Fibroblast of lung (primary cell): ENCODE measurements around the gene MACROH2A2. TPM values are rescaled to one million over a fixed set of nuclear protein-coding genes. Genes with fewer than 3 reads are reported as not detected.

Source experiments
- DNase-seq, 2 donors: peaks; one replicate each; pipeline versions ENCODE4 v3.0.0 to v3.0.0-alpha.2; 2010; ENCODE audit warnings: low read depth in 2 of 2
- H2AFZ ChIP-seq: 2 replicates; pipeline ENCODE4 v1.5.1; 2012; ENCODE audit warnings: low read length, control low read depth, inconsistent platforms
- H3K27ac ChIP-seq: 2 replicates; pipeline ENCODE4 v1.5.1; 2011; ENCODE audit warnings: low read length, control low read depth; ENCODE audit not compliant: insufficient read depth
- H3K27me3 ChIP-seq: 2 replicates; pipeline ENCODE4 v1.5.1; 2011; ENCODE audit warnings: mild to moderate bottlenecking, low read length; ENCODE audit not compliant: control insufficient read depth, insufficient read depth
- H3K36me3 ChIP-seq: 2 replicates; pipeline ENCODE4 v1.5.1; 2011; ENCODE audit warnings: low read length; ENCODE audit not compliant: control insufficient read depth, insufficient read depth
- H3K4me1 ChIP-seq: 2 replicates; pipeline ENCODE4 v1.5.1; 2011; ENCODE audit warnings: low read length; ENCODE audit not compliant: control insufficient read depth, insufficient read depth; ENCODE audit errors: extremely low read depth
- H3K4me2 ChIP-seq: 2 replicates; pipeline ENCODE4 v1.5.1; 2011; ENCODE audit warnings: low read length, control low read depth; ENCODE audit not compliant: insufficient read depth; ENCODE audit errors: extremely low read depth
- H3K4me3 ChIP-seq, 4 experiments: fragments of 200-600 bp in 1 of 4; sonication (generic) in 1 of 4; replicated peaks in 1 of 4; 2 replicates each; pipeline ENCODE4 v1.5.1; 2011 to 2016; ENCODE audit warnings: low read length in 4 of 4, low read depth in 3 of 4, mild to moderate bottlenecking in 3 of 4, control low read depth in 2 of 4, inconsistent platforms in 1 of 4, mixed read lengths in 1 of 4; ENCODE audit not compliant: insufficient read depth in 1 of 4; ENCODE audit errors: control extremely low read depth in 1 of 4
- H3K79me2 ChIP-seq: 2 replicates; pipeline ENCODE4 v1.5.1; 2012; ENCODE audit warnings: mild to moderate bottlenecking, low read length, inconsistent platforms; ENCODE audit not compliant: control insufficient read depth, insufficient read depth
- H3K9ac ChIP-seq: 2 replicates; pipeline ENCODE4 v1.5.1; 2011; ENCODE audit warnings: mild to moderate bottlenecking, low read length, control low read depth; ENCODE audit not compliant: insufficient read depth
- H3K9me3 ChIP-seq: 2 replicates; pipeline ENCODE4 v1.5.1; 2012; ENCODE audit warnings: low read depth, low read length; ENCODE audit not compliant: control insufficient read depth, insufficient read depth
- H4K20me1 ChIP-seq: 2 replicates; pipeline ENCODE4 v1.5.1; 2011; ENCODE audit warnings: low read length; ENCODE audit not compliant: control insufficient read depth, insufficient read depth; ENCODE audit errors: extremely low read depth
- EZH2 ChIP-seq: IDR thresholded peaks from 2 replicates; pipeline ENCODE4 v1.5.1; 2012; ENCODE audit warnings: low read length, control low read depth, mild to moderate bottlenecking; ENCODE audit errors: missing control alignments
- polyA plus RNA-seq, 2 donors: library from polyadenylated mRNA; depleted of rRNA in 1 of 2; stranded (reverse) in 1 of 2; unstranded in 1 of 2; fragments of >200 nt; gene quantifications; 2 replicates each; pipeline ENCODE4 v1.2.1, GENCODE V29; 2011 to 2012; ENCODE audit warnings: missing spikeins in 1 of 2
- total RNA-seq: library from RNA; depleted of rRNA; stranded (reverse); fragments of >200 nt; gene quantifications from 2 replicates; pipeline ENCODE4 v1.2.1, GENCODE V29; 2014
- TF ChIP-seq, protein P1 (sequence below), 2 donors: IDR thresholded peaks in 1 of 2; conservative IDR thresholded peaks in 1 of 2; 1 replicate in 1 of 2; 2 replicates in 1 of 2; pipeline ENCODE4 v1.5.1; 2011 to 2012; ENCODE audit warnings: low read length in 2 of 2, control low read depth in 1 of 2, inconsistent platforms in 1 of 2, low read depth in 1 of 2, mild to moderate bottlenecking in 1 of 2

MACROH2A2 gene
- total and polyA plus RNA-seq, 2 donors (not counting 1 experiment from before 2014, with no cell fraction given): 9.2 to 12.1 TPM

DNA sequence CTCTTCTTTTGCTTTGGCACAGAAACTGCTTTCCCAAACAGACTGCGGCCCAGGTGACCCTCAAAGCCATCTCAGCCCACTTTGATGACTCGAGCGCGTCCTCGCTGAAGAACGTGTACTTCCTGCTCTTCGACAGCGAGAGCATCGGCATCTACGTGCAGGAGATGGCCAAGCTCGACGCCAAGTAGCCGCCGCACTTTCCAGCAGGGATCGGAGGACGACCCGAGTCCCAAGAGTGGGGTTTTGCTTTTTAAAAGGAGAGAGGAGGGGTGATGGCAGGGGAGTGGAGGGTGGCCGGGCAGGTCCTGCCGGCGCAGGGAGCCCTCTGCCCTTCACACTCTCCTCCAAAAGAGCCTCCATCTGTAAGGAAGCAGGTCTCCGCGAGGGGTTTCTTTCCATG lies 58.9 kb downstream of the MACROH2A2 start:
- no peak for TF ChIP-seq EZH2
- TF ChIP-seq, protein P1, sequence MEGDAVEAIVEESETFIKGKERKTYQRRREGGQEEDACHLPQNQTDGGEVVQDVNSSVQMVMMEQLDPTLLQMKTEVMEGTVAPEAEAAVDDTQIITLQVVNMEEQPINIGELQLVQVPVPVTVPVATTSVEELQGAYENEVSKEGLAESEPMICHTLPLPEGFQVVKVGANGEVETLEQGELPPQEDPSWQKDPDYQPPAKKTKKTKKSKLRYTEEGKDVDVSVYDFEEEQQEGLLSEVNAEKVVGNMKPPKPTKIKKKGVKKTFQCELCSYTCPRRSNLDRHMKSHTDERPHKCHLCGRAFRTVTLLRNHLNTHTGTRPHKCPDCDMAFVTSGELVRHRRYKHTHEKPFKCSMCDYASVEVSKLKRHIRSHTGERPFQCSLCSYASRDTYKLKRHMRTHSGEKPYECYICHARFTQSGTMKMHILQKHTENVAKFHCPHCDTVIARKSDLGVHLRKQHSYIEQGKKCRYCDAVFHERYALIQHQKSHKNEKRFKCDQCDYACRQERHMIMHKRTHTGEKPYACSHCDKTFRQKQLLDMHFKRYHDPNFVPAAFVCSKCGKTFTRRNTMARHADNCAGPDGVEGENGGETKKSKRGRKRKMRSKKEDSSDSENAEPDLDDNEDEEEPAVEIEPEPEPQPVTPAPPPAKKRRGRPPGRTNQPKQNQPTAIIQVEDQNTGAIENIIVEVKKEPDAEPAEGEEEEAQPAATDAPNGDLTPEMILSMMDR (conservative IDR thresholded peaks at IDR 0.05 in 1 of 2, IDR thresholded peaks at IDR 0.05 in 1 of 2; ENCODE audit: low read depth in 1 of 2, low read length in 2 of 2): no peak
- H3K36me3 ChIP-seq: peaks cover 4% of the 10 kb centered on the region

DNA sequence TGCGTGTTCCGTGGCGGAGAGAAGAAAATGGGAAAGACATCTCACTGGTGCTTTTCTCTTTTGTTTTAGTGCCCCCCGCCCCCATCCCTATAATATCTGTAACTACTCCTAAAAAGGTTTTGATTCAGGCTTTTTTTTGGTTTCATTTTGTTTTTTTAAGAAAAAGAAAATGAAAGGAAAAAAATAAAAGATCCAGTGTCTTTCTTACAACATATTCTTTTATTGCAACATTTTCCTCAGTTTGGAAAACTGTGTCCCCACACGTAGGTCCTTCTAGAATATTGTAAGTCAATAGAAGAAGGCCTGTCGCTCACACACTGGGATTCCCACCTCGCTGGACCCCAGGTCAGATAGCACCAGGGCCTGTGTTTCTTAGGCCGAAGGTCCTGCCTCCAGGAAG lies 59.4 kb downstream of the MACROH2A2 start:
- Histone ChIP-seq H4K20me1 (no peaks in the 10 kb centered on the region), H2AFZ (no peak overlapping the region), H3K4me2 (no peak overlapping the region), H3K79me2 (no peaks in the 10 kb centered on the region), H3K9me3 (no peaks in the 10 kb centered on the region), H3K4me3 (no peak overlapping the region), H3K9ac (no peak overlapping the region), H3K36me3 (peaks cover 4% of the 10 kb centered on the region), H3K27ac (no peak overlapping the region), H3K4me1 (no peaks in the 10 kb centered on the region), H3K27me3 (no peaks in the 10 kb centered on the region)
- no peak for TF ChIP-seq EZH2
- TF ChIP-seq, protein P1 (conservative IDR thresholded peaks at IDR 0.05 in 1 of 2, IDR thresholded peaks at IDR 0.05 in 1 of 2; ENCODE audit: low read depth in 1 of 2, low read length in 2 of 2): no peak
- DNase-seq: no peak

More for the DNA sequence above, 58.9 kb downstream of the MACROH2A2 start:
- DNase-seq: no peak
- Histone ChIP-seq H3K9ac (no peak overlapping the region), H3K27ac (no peak overlapping the region), H3K27me3 (no peaks in the 10 kb centered on the region), H4K20me1 (no peaks in the 10 kb centered on the region), H3K4me1 (no peaks in the 10 kb centered on the region), H2AFZ (no peak overlapping the region), H3K79me2 (no peaks in the 10 kb centered on the region), H3K4me2 (no peak overlapping the region), H3K9me3 (no peaks in the 10 kb centered on the region), H3K4me3 (no peak overlapping the region)

DNA sequence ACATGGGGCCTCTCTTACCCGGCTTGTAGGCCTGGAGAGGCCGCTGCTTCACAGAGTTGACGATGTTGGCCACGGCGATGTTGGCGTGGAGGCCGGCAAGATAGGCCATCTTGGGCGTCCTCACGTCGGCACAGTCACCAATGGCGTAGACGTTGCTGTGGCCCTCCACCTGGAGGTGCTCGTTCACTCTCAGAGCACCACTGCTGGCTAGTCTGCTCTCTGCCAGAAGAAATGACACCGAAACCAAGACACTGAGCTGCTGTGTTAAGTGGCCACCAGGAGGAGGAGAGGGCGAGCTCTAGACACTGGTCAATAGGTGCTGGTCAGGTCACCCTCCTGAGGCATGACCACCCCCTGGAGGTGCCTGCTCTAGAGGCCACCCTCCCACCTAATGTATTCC lies 62.3 kb downstream of the MACROH2A2 start:
- H3K4me2 ChIP-seq: no peak overlapping the region
- H3K27ac ChIP-seq: no peak overlapping the region
- H3K27me3 ChIP-seq: no peaks in the 10 kb centered on the region
- no peaks in the 10 kb centered on the region for H3K4me1 ChIP-seq
- TF ChIP-seq, protein P1 (conservative IDR thresholded peaks at IDR 0.05 in 1 of 2, IDR thresholded peaks at IDR 0.05 in 1 of 2; ENCODE audit: low read depth in 1 of 2, low read length in 2 of 2): no peak
- TF ChIP-seq EZH2: no peak
- no peaks in the 10 kb centered on the region for H3K79me2 ChIP-seq
- no peaks in the 10 kb centered on the region for H3K9me3 ChIP-seq
- no peak for DNase-seq
- H3K36me3 ChIP-seq: peaks cover 6% of the 10 kb centered on the region
- no peaks in the 10 kb centered on the region for H4K20me1 ChIP-seq
- H2AFZ ChIP-seq: no peak overlapping the region
- H3K4me3 ChIP-seq: no peak overlapping the region
- no peak overlapping the region for H3K9ac ChIP-seq
